Nephron (organoid): ENCODE measurements around the gene HDAC9.

Source experiments
- H3K27ac Mint-ChIP-seq, 3 experiments: 2 replicates each; pipeline ENCODE4 v1.8.0; 2020; ENCODE audit warnings: mixed read lengths in 3 of 3, mild to moderate bottlenecking in 2 of 3, moderate library complexity in 1 of 3
- H3K27me3 Mint-ChIP-seq: 2 replicates; pipeline ENCODE4 v1.8.0; 2021; ENCODE audit warnings: low read depth, mild to moderate bottlenecking, moderate library complexity, mixed read lengths
- H3K36me3 Mint-ChIP-seq: 2 replicates; pipeline ENCODE4 v1.8.0; 2020; ENCODE audit warnings: low read depth, mixed read lengths
- H3K4me1 Mint-ChIP-seq: 2 replicates; pipeline ENCODE4 v1.8.0; 2020; ENCODE audit warnings: mixed read lengths
- H3K4me3 Mint-ChIP-seq, 3 experiments: 2 replicates each; pipeline ENCODE4 v1.8.0; 2020; ENCODE audit warnings: mild to moderate bottlenecking in 3 of 3, mixed read lengths in 3 of 3, moderate library complexity in 2 of 3
- H3K9me3 Mint-ChIP-seq: 2 replicates; pipeline ENCODE4 v1.8.0; 2020; ENCODE audit warnings: mixed read lengths
- CTCF ChIP-seq, 3 experiments: fragments of 200-600 bp; sonication (generic); IDR thresholded peaks; one replicate each; pipeline ENCODE4 v1.5.0; 2021; ENCODE audit warnings: antibody characterized with exemption in 3 of 3; ENCODE audit not compliant: unreplicated experiment in 3 of 3

The HDAC9 gene

DNA sequence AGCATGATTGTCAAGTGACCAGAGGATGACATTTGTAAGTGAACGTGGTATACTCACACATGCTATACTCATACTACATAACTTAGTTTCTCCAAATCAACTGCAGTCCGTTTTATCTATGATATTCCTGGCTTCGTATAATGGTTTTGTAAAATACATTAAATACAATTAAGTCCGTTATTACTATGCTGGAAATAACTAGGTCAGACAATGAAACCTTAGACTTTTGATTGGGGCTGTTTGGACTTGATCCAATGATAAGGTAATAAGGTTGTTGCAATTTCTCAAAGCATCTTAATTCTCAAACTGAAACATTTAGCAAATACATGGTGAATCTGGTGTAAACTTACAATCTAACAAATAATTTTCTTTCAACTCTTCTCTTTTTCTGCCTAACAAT, 504.9 kb downstream of the HDAC9 start:
- Mint-ChIP-seq H3K9me3 (no peaks in the 10 kb centered on the region), H3K27ac (no peak overlapping the region), H3K36me3 (no peaks in the 10 kb centered on the region)

DNA sequence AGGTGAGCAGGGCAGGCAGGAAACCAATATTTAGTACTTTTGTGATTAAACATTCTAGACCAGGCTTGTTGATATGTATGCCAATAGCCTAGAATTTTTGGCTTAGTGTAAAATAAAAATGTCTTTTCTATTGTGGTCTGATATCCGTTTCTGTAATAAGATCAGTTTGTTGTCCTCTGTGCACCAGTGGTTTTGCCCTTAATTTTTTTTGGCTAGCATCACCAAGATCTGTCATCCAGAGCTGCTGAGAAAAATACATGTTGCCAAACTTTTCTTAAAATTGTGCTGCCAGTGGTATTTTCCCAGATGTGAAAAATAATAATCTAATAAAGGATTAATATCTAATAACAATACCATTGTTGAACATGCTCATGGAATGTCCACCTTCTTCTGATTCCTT, 506.3 kb downstream of the HDAC9 start:
- Mint-ChIP-seq H3K27me3 (no peaks in the 10 kb centered on the region), H3K4me3 (no peak overlapping the region), H3K4me1 (no peaks in the 10 kb centered on the region), H3K27ac (no peak overlapping the region), H3K9me3 (no peaks in the 10 kb centered on the region), H3K36me3 (no peaks in the 10 kb centered on the region)
- TF ChIP-seq CTCF (IDR thresholded peaks at IDR 0.05; ENCODE audit: unreplicated experiment in 3 of 3), result no peak

More for the DNA sequence above, 504.9 kb downstream of the HDAC9 start:
- no peaks in the 10 kb centered on the region for H3K4me1 Mint-ChIP-seq
- H3K27me3 Mint-ChIP-seq, result no peaks in the 10 kb centered on the region
- no peak overlapping the region for H3K4me3 Mint-ChIP-seq
- TF ChIP-seq CTCF (IDR thresholded peaks at IDR 0.05; ENCODE audit: unreplicated experiment in 3 of 3), result no peak

- peaks cover 3% of the 10 kb centered on the region for H3K9me3 Mint-ChIP-seq
- peak overlapping the region in 1 of 3 experiments; percentile 68 for H3K27ac Mint-ChIP-seq
- no peaks in the 10 kb centered on the region for H3K4me1 Mint-ChIP-seq
- no peaks in the 10 kb centered on the region for H3K36me3 Mint-ChIP-seq
- no peak for TF ChIP-seq CTCF (IDR thresholded peaks at IDR 0.05; ENCODE audit: unreplicated experiment in 3 of 3)
- no peak overlapping the region for H3K4me3 Mint-ChIP-seq
- no peaks in the 10 kb centered on the region for H3K27me3 Mint-ChIP-seq
Observed at GRCh38 chr7:19009241-19009935, 513.8 kb downstream of the HDAC9 start.

DNA sequence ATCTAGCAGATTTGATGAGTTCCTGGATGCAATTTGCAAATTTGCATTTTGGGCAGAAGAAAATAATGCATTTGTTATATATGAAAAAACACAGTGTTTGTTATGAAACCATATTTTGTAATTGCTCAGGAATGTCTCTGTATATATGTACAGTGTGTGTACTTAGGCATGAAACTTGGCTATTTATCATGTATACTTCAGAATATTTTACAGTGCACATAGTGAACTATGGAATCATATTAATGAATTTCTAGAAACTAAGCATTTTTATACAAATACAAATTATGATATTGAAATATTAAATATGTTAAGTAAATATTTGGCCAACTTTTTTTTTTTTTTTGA, 514.4 kb downstream of the HDAC9 start:
- no peak for TF ChIP-seq CTCF (IDR thresholded peaks at IDR 0.05; ENCODE audit: unreplicated experiment in 3 of 3)
- no peaks in the 10 kb centered on the region for H3K36me3 Mint-ChIP-seq
- peak overlapping the region in 1 of 3 experiments; percentile 68 for H3K27ac Mint-ChIP-seq
- no peak overlapping the region for H3K4me3 Mint-ChIP-seq
- no peaks in the 10 kb centered on the region for H3K27me3 Mint-ChIP-seq
- peaks cover 7% of the 10 kb centered on the region for H3K9me3 Mint-ChIP-seq
- no peaks in the 10 kb centered on the region for H3K4me1 Mint-ChIP-seq

- peaks cover 7% of the 10 kb centered on the region for H3K36me3 Mint-ChIP-seq
- H3K4me3 Mint-ChIP-seq, result no peak overlapping the region
- no peak for TF ChIP-seq CTCF (IDR thresholded peaks at IDR 0.05; ENCODE audit: unreplicated experiment in 3 of 3)
- H3K27ac Mint-ChIP-seq, result no peak overlapping the region
- H3K9me3 Mint-ChIP-seq, result peaks cover 17% of the 10 kb centered on the region
- no peaks in the 10 kb centered on the region for H3K27me3 Mint-ChIP-seq
- H3K4me1 Mint-ChIP-seq, result no peaks in the 10 kb centered on the region
Observed at GRCh38 chr7:19011212-19011611, 515.7 kb downstream of the HDAC9 start.

GRCh38 chr7:19015098-19015497, 519.5 kb downstream of the HDAC9 start:
- H3K36me3 Mint-ChIP-seq, result peaks cover 27% of the 10 kb centered on the region
- H3K4me3 Mint-ChIP-seq, result no peak overlapping the region
- no peaks in the 10 kb centered on the region for H3K27me3 Mint-ChIP-seq
- H3K27ac Mint-ChIP-seq, result no peak overlapping the region
- no peaks in the 10 kb centered on the region for H3K4me1 Mint-ChIP-seq
- no peak for TF ChIP-seq CTCF (IDR thresholded peaks at IDR 0.05; ENCODE audit: unreplicated experiment in 3 of 3)
- peaks cover 29% of the 10 kb centered on the region for H3K9me3 Mint-ChIP-seq
